Astrocyte (in vitro differentiated cells and primary cell): ENCODE data around the gene MYH9. TPM values are rescaled to one million over a fixed set of nuclear protein-coding genes. Genes with fewer than 3 reads are reported as not detected.

Source experiments
- DNase-seq: peaks from one replicate; pipeline ENCODE4 v3.0.0-alpha.2; 2010; ENCODE audit warnings: low read depth
- FAIRE-seq: peaks from 2 replicates; lab custom pipeline; 2011; peaks lifted over from hg19 to GRCh38; lab: Jason Lieb, UNC
- H2AFZ ChIP-seq: 2 replicates; pipeline ENCODE4 v1.6.0; 2012; ENCODE audit warnings: low read depth, low read length, inconsistent platforms
- H3K27ac ChIP-seq: 2 replicates; pipeline ENCODE4 v1.5.1; 2011; ENCODE audit warnings: low read depth, low read length, inconsistent platforms
- H3K27me3 ChIP-seq: 2 replicates; pipeline ENCODE4 v1.6.0; 2011; ENCODE audit warnings: low read length, inconsistent platforms; ENCODE audit not compliant: insufficient read depth
- H3K36me3 ChIP-seq: 2 replicates; pipeline ENCODE4 v1.5.1; 2011; ENCODE audit warnings: low read length, inconsistent platforms; ENCODE audit not compliant: insufficient read depth
- H3K4me1 ChIP-seq: 2 replicates; pipeline ENCODE4 v1.5.1; 2011; ENCODE audit warnings: low read length, inconsistent platforms; ENCODE audit not compliant: insufficient read depth
- H3K4me2 ChIP-seq: 2 replicates; pipeline ENCODE4 v1.6.0; 2012; ENCODE audit warnings: low read length, inconsistent platforms
- H3K4me3 ChIP-seq: 2 replicates; pipeline ENCODE4 v1.5.1; 2011; ENCODE audit warnings: low read depth, mild to moderate bottlenecking, low read length, inconsistent platforms; ENCODE audit not compliant: insufficient read depth
- H3K79me2 ChIP-seq: 2 replicates; pipeline ENCODE4 v1.6.0; 2012; ENCODE audit warnings: mild to moderate bottlenecking, low read length, inconsistent platforms; ENCODE audit not compliant: insufficient read depth
- H3K9ac ChIP-seq: 2 replicates; pipeline ENCODE4 v1.6.0; 2012; ENCODE audit warnings: mild to moderate bottlenecking, low read length, inconsistent platforms
- H3K9me3 ChIP-seq: 2 replicates; pipeline ENCODE4 v1.5.1; 2012; ENCODE audit warnings: low read depth, mild to moderate bottlenecking, low read length, inconsistent platforms; ENCODE audit not compliant: insufficient read depth
- H4K20me1 ChIP-seq: 2 replicates; pipeline ENCODE4 v1.6.0; 2012; ENCODE audit warnings: low read length, inconsistent platforms; ENCODE audit not compliant: insufficient read depth
- H3K27ac Mint-ChIP-seq: one replicate; pipeline ENCODE4 v1.8.0; 2021; ENCODE audit warnings: mild to moderate bottlenecking, mixed read lengths; ENCODE audit not compliant: unreplicated experiment
- H3K27me3 Mint-ChIP-seq: one replicate; pipeline ENCODE4 v1.8.0; 2021; ENCODE audit warnings: low read depth, mixed read lengths; ENCODE audit not compliant: unreplicated experiment
- H3K36me3 Mint-ChIP-seq: one replicate; pipeline ENCODE4 v1.8.0; 2021; ENCODE audit warnings: low read depth, mixed read lengths; ENCODE audit not compliant: unreplicated experiment
- H3K4me1 Mint-ChIP-seq: one replicate; pipeline ENCODE4 v1.8.0; 2021; ENCODE audit warnings: low read depth, mixed read lengths; ENCODE audit not compliant: unreplicated experiment
- H3K4me3 Mint-ChIP-seq: one replicate; pipeline ENCODE4 v1.8.0; 2021; ENCODE audit warnings: mild to moderate bottlenecking, moderate library complexity, mixed read lengths; ENCODE audit not compliant: unreplicated experiment
- H3K9me3 Mint-ChIP-seq: one replicate; pipeline ENCODE4 v1.8.0; 2021; ENCODE audit warnings: mild to moderate bottlenecking, mixed read lengths; ENCODE audit not compliant: unreplicated experiment
- EZH2 ChIP-seq: IDR thresholded peaks from 2 replicates; pipeline ENCODE4 v1.6.1; 2012; ENCODE audit warnings: mild to moderate bottlenecking, low read length, inconsistent platforms; ENCODE audit not compliant: insufficient read depth
- total RNA-seq: library from RNA; stranded (reverse); gene quantifications from 2 replicates; pipeline ENCODE4 v1.2.1, GENCODE V29; 2021
- TF ChIP-seq, protein P1 (sequence below): IDR thresholded peaks from 2 replicates; pipeline ENCODE4 v1.5.1; 2011; ENCODE audit warnings: low read depth, mild to moderate bottlenecking, inconsistent platforms, low read length, moderate library complexity; ENCODE audit not compliant: insufficient read depth

MYH9 gene
- total RNA-seq, 1 donor from 2014 or later: 2,278 TPM

DNA sequence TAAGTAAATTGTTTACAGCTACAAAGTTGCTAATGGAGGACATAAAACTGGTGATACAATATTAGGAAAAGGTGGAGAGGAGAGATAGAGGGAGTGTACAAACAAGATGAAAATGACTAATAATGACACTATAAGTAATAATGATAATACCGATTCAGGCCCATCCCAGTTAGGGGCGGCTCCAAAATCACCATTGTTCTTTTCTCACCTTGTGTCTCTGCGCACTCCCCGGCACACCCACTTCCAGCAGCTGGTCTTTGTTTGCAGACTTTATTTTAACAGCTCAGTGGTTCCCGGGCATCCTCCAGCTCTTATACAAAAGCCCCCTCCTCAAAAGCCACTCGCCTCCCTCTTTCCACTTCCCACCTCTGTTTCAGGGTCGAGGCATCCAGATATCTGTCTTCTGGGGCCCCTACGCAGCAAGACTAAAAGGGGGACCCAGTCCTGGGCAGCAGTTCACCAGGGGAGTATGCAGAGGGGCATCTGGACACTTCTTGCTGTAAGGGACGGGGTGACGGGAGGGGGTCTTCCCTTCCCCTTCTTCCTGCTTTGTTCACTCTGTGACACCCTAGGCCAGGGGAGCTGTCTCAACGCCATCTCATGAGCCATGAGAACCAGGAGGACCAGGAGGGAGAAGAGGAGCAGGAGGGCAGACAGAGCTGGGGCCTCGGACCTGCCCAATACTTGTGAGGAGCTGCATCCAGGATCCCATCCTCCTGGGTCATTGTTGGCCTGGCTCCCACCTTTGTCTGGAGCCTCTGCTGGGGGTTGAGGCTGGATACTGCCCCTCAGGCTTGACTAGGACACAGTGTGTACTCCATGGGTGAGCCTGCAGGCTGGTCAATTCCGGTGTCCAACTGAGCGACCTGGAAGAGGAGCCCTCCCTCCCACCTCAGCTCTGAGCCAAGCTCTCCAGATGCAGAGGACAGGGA, 151.1 kb downstream of the MYH9 start:
- no peaks in the 10 kb centered on the region for H3K36me3 ChIP-seq
- no peak for FAIRE-seq
- peak overlapping the region; percentile 93 for H3K4me3 Mint-ChIP-seq

DNA sequence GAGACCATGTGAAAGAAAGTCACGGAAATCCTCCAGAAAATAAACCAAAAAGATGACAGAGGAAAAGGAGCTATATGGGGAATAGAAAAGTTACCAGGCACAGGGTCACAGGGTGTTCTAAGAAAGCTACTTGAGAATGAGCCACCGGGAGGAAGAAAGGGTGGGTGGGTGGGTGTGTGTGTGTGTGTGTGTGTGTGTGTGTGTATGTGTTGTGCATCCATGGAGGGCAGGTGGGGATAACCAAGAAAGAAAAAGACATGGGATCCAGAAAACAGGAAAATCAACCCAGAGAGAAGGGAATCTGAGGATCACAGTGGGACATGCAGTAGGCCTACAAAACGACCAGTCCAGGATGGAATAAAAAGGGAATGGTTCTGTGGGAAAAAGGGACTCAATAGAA, 152.2 kb downstream of the MYH9 start:
- FAIRE-seq (no peak), DNase-seq (no peak)
- Mint-ChIP-seq H3K4me1 (peaks cover 54% of the 10 kb centered on the region), H3K27ac (no peak overlapping the region), H3K4me3 (peak overlapping the region; percentile 93), H3K9me3 (peaks cover 2% of the 10 kb centered on the region), H3K36me3 (peaks cover 45% of the 10 kb centered on the region), H3K27me3 (no peaks in the 10 kb centered on the region)
- peaks cover 29% of the 10 kb centered on the region for H3K4me1 ChIP-seq
- H3K4me3 ChIP-seq: no peak overlapping the region
- no peaks in the 10 kb centered on the region for H3K9me3 ChIP-seq
- H4K20me1 ChIP-seq: peaks cover 34% of the 10 kb centered on the region
- H3K9ac ChIP-seq: no peak overlapping the region
- H3K27me3 ChIP-seq: no peaks in the 10 kb centered on the region
- H3K4me2 ChIP-seq: peak overlapping the region; percentile 20
- TF ChIP-seq EZH2: no peak
- TF ChIP-seq, protein P1, sequence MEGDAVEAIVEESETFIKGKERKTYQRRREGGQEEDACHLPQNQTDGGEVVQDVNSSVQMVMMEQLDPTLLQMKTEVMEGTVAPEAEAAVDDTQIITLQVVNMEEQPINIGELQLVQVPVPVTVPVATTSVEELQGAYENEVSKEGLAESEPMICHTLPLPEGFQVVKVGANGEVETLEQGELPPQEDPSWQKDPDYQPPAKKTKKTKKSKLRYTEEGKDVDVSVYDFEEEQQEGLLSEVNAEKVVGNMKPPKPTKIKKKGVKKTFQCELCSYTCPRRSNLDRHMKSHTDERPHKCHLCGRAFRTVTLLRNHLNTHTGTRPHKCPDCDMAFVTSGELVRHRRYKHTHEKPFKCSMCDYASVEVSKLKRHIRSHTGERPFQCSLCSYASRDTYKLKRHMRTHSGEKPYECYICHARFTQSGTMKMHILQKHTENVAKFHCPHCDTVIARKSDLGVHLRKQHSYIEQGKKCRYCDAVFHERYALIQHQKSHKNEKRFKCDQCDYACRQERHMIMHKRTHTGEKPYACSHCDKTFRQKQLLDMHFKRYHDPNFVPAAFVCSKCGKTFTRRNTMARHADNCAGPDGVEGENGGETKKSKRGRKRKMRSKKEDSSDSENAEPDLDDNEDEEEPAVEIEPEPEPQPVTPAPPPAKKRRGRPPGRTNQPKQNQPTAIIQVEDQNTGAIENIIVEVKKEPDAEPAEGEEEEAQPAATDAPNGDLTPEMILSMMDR: no peak
- H3K27ac ChIP-seq: no peak overlapping the region
- H3K79me2 ChIP-seq: peaks cover 28% of the 10 kb centered on the region
- no peak overlapping the region for H2AFZ ChIP-seq
- H3K36me3 ChIP-seq: no peaks in the 10 kb centered on the region

More for the DNA sequence above, 151.1 kb downstream of the MYH9 start:
- Histone ChIP-seq H3K9ac (no peak overlapping the region), H3K4me3 (no peak overlapping the region), H3K4me2 (peak overlapping the region; percentile 92), H3K27ac (no peak overlapping the region), H2AFZ (no peak overlapping the region), H4K20me1 (peaks cover 34% of the 10 kb centered on the region), H3K79me2 (peaks cover 28% of the 10 kb centered on the region), H3K27me3 (no peaks in the 10 kb centered on the region), H3K4me1 (peaks cover 29% of the 10 kb centered on the region), H3K9me3 (no peaks in the 10 kb centered on the region)
- DNase-seq: no peak
- H3K9me3 Mint-ChIP-seq: peaks cover 2% of the 10 kb centered on the region
- no peaks in the 10 kb centered on the region for H3K27me3 Mint-ChIP-seq
- peaks cover 54% of the 10 kb centered on the region for H3K4me1 Mint-ChIP-seq
- H3K36me3 Mint-ChIP-seq: peaks cover 38% of the 10 kb centered on the region
- no peak for TF ChIP-seq EZH2
- TF ChIP-seq, protein P1: no peak
- no peak overlapping the region for H3K27ac Mint-ChIP-seq

DNA sequence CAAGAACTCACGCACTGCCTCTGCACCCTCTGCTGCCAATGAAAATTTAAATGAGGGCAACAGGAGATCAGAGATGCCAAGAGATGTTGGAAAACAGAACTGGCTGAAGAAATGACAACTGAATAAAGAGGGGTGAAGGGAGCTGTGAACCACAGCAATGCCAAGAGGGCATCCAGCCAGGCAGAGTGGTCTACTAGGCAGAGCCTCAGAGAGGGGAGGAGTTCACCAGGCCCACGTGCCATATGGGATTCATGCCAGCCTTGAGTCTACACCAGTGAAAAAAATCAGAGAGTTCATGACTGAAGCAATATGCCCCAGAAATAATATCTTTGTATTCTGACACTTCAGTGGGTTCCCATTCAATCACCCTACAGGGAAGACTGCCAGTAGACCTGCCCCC, 152.8 kb downstream of the MYH9 start:
- no peaks in the 10 kb centered on the region for H3K27me3 ChIP-seq
- TF ChIP-seq EZH2: no peak
- TF ChIP-seq, protein P1: no peak
- Mint-ChIP-seq H3K36me3 (peaks cover 50% of the 10 kb centered on the region), H3K4me1 (peaks cover 49% of the 10 kb centered on the region), H3K9me3 (peaks cover 2% of the 10 kb centered on the region), H3K27me3 (no peaks in the 10 kb centered on the region), H3K27ac (no peak overlapping the region), H3K4me3 (peak overlapping the region; percentile 93)
- no peak overlapping the region for H3K4me3 ChIP-seq
- peaks cover 28% of the 10 kb centered on the region for H3K79me2 ChIP-seq
- peaks cover 34% of the 10 kb centered on the region for H4K20me1 ChIP-seq
- no peak overlapping the region for H2AFZ ChIP-seq
- H3K4me1 ChIP-seq: peaks cover 28% of the 10 kb centered on the region
- no peak overlapping the region for H3K9ac ChIP-seq
- FAIRE-seq: no peak
- no peak overlapping the region for H3K27ac ChIP-seq
- H3K4me2 ChIP-seq: no peak overlapping the region
- DNase-seq: no peak
- H3K9me3 ChIP-seq: no peaks in the 10 kb centered on the region
- no peaks in the 10 kb centered on the region for H3K36me3 ChIP-seq
